GM12874 (cell line): ENCODE results near the gene CDKL1.

Experiments
- CTCF ChIP-seq: IDR thresholded peaks from 2 replicates; pipeline ENCODE4 v1.5.1; 2011; ENCODE audit warnings: low read depth, mild to moderate bottlenecking, control low read depth, low read length, moderate library complexity; ENCODE audit not compliant: insufficient read depth

The CDKL1 gene

GRCh38 chr14:50335989-50336824 is 60.5 kb downstream of the CDKL1 start:
- no peak for TF ChIP-seq CTCF

GRCh38 chr14:50335389-50335788 is 61.3 kb downstream of the CDKL1 start:
- TF ChIP-seq CTCF, result no peak

GRCh38 chr14:50334211-50334610 is 62.5 kb downstream of the CDKL1 start:
- no peak for TF ChIP-seq CTCF

DNA sequence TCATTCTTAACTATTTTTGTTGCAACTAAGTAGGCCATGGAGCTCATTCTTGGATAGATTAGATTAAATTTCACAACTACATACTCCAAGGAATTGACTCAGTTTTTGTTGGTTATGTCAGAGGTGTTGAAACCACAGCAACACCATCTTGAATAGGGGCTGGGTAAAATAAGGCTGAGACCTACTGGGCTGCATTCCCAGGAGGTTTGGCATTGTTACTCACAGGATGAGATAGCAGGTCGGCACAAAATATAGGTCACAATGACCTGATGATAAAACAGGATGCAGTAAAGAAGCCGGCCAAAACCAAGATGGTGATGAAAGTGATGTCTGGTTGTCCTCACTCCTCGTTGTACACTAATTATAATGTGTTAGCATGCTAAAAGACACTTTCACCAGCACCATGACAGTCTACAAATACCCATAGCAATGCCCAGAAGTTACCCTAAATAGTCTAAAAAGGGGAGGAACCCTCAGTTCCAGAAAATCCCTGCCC is 63.6 kb downstream of the CDKL1 start:
- TF ChIP-seq CTCF, result no peak

- no peak for TF ChIP-seq CTCF
Measured at GRCh38 chr14:50331596-50331995, 65.1 kb downstream of the CDKL1 start.

DNA sequence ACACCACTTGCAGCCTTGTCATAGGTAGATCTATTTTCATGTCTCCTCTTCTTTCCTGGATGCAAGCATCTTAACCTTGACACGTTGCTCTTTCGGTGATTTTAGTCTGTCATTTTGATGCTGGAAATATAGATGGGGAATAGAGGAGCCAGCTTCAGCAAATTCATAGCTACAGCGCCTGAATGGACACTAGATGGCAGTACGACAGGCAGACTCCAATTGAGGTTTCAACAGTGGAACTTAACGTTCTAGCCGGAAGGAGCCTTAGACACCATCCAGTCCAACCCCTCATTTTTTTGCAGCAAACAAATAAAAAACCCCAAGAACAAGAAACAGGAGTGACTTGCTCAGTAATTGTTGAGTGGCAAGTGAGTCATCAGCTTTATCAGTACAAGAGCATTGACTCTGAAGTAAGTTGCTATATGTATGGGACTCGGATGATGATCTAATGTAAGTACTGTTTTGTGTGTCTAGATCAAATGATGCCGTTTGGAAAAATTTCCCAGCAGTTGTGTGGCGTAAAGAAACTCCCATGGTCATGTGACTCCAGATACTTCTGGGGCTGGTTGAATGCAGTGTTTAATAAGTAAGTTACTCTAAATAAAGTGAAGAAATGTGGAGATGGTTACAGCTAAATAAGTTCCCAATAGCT is 75.5 kb downstream of the CDKL1 start:
- TF ChIP-seq CTCF, result peak; percentile 80

GRCh38 chr14:50320283-50320682 is 76.4 kb downstream of the CDKL1 start:
- no peak for TF ChIP-seq CTCF
